ENCODE data around the gene SLC30A1. TPM values are rescaled to one million over a fixed set of nuclear protein-coding genes. Genes with fewer than 3 reads are reported as not detected.

SLC30A1 gene
- total and polyA plus RNA-seq, 10 of the 15 experiments (the other 5 are each of a cell fraction or from before 2014, with no cell fraction given), result 3.5 to 14.1 (median 8.8) TPM

DNA sequence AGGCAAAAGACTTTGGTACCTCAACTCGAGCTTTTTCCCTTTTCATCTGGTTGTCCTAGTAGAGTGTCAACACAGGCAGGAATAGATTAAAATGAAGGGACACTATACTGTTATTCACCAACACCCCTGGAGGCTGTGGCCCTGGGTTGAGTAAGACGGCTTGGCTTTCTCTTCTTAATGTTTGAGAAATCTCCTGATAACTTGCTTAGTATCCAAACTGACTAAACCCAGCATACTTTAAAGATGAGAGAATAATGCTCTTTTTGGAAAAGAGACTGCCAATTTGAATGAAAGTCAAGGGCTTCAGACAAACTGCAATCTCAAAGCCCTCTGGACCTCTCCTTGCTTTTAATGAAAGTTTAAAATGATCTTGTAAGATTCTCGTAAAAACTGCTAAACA is 2.6 kb upstream of the SLC30A1 start:
- no peak for FAIRE-seq
- DNase-seq (ENCODE audit: low read depth, low spot score), result no peak
- H3K9ac ChIP-seq (ENCODE audit: control insufficient read depth, insufficient read depth, low read length), result no peak overlapping the region
- H3K36me3 ChIP-seq (ENCODE audit: control insufficient read depth in 2 of 2, insufficient read depth in 2 of 2, low read length in 1 of 2), result no peaks in the 10 kb centered on the region
- H2AFZ ChIP-seq (ENCODE audit: control insufficient read depth, low read depth, low read length), result no peak overlapping the region
- peaks cover 26% of the 10 kb centered on the region for H3K4me1 ChIP-seq (ENCODE audit: control insufficient read depth, insufficient read depth, low read length)
- intact Hi-C loops (cut with micrococcal nuclease; ENCODE audit: unreplicated experiment), result no loop called here
- ChIA-PET POLR2A (interaction anchor here (1.2 to 1.6 kb wide), 2 partner anchors 44 to 254 kb away, joined by 3 read pairs; partner anchors contain the start of gene TRAF5), SMC1A (ENCODE audit: uncharacterized antibody, unreplicated experiment) (interaction anchor here (0.9 to 1.5 kb wide), 3 partner anchors 9 to 100 kb away, joined by 3 to 4 read pairs (median 3); no protein-coding TSS in a partner anchor), RAD21 (ENCODE audit: unreplicated experiment) (interaction anchor here (0.8 to 1.2 kb wide), 3 partner anchors 27 to 72 kb away, joined by 3 read pairs; no protein-coding TSS in a partner anchor), CTCF (interaction anchor here (1.4 kb wide), 1 partner anchor 36 kb away, joined by 3 read pairs; no protein-coding TSS in a partner anchor)
- no peaks in the 10 kb centered on the region for H3K9me3 ChIP-seq (replicated peaks; ENCODE audit: control insufficient read depth, insufficient read depth, low read length)
- H3K27me3 ChIP-seq (replicated peaks in 1 of 2; ENCODE audit: control insufficient read depth in 2 of 2, insufficient read depth in 2 of 2, low read length in 1 of 2), result no peaks in the 10 kb centered on the region
- H3K79me2 ChIP-seq (ENCODE audit: control insufficient read depth, insufficient read depth, low read length), result peaks cover 25% of the 10 kb centered on the region
- no TSS peak for BruUV-seq (replicated peaks)
- 79% methylated on average over 3 of the region's 3 CpGs for WGBS (ENCODE audit: insufficient coverage, insufficient replicate concordance, low lambda C conversion rate, missing lambda C conversion rate)
- no peak for ATAC-seq
- no peak overlapping the region for H3K4me3 ChIP-seq
- in situ Hi-C loops (cut with MboI), result no loop called here
- no peaks in the 10 kb centered on the region for H4K20me1 ChIP-seq (ENCODE audit: control insufficient read depth, insufficient read depth)
- H3K27ac ChIP-seq (ENCODE audit: control insufficient read depth, insufficient read depth), result peak overlapping the region; percentile 13
- H3K4me2 ChIP-seq (ENCODE audit: control insufficient read depth, insufficient read depth), result peak overlapping the region; percentile 41
- TF ChIP-seq TAF1 (IDR thresholded peaks at IDR 0.05; ENCODE audit: borderline replicate concordance, low read depth, low read length) (no peak), CHD2 (IDR thresholded peaks at IDR 0.05; ENCODE audit: borderline replicate concordance, low read depth, low read length) (no peak), PML (IDR thresholded peaks at IDR 0.05; ENCODE audit: low read length) (no peak), PAX8 (IDR thresholded peaks at IDR 0.05) (no peak), NFIC (IDR thresholded peaks at IDR 0.05; ENCODE audit: low read depth, low read length) (no peak), NFXL1 (IDR thresholded peaks at IDR 0.05; ENCODE audit: borderline replicate concordance) (no peak), NFYA (IDR thresholded peaks at IDR 0.05; ENCODE audit: borderline replicate concordance, low read depth, low read length) (no peak), ZBTB33 (IDR thresholded peaks at IDR 0.05) (no peak), TCF3 (IDR thresholded peaks at IDR 0.05; ENCODE audit: borderline replicate concordance, insufficient read depth, low read depth, low read length) (no peak)
- TF ChIP-seq, protein P1, sequence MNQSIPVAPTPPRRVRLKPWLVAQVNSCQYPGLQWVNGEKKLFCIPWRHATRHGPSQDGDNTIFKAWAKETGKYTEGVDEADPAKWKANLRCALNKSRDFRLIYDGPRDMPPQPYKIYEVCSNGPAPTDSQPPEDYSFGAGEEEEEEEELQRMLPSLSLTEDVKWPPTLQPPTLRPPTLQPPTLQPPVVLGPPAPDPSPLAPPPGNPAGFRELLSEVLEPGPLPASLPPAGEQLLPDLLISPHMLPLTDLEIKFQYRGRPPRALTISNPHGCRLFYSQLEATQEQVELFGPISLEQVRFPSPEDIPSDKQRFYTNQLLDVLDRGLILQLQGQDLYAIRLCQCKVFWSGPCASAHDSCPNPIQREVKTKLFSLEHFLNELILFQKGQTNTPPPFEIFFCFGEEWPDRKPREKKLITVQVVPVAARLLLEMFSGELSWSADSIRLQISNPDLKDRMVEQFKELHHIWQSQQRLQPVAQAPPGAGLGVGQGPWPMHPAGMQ (IDR thresholded peaks at IDR 0.05; ENCODE audit: borderline replicate concordance), result no peak
